GM12875 (cell line): ENCODE measurements around the gene CREB3L2.

Source experiments
- H3K4me3 ChIP-seq: one replicate; pipeline ENCODE4 v1.5.1; 2011; ENCODE audit warnings: low read depth, low read length, control low read depth
- CTCF ChIP-seq: IDR thresholded peaks from 2 replicates; pipeline ENCODE4 v1.5.1; 2011; ENCODE audit warnings: low read depth, mild to moderate bottlenecking, control low read depth, inconsistent platforms, low read length, moderate library complexity, borderline replicate concordance; ENCODE audit not compliant: insufficient read depth

CREB3L2 gene

GRCh38 chr7:137947046-137947445, 54.8 kb downstream of the CREB3L2 start:
- no peak for TF ChIP-seq CTCF

GRCh38 chr7:137946011-137946410, 55.9 kb downstream of the CREB3L2 start:
- H3K4me3 ChIP-seq, result no peak overlapping the region
- no peak for TF ChIP-seq CTCF

More at GRCh38 chr7:137947046-137947445, 54.8 kb downstream of the CREB3L2 start:
- H3K4me3 ChIP-seq, result no peak overlapping the region

- TF ChIP-seq CTCF, result no peak
- no peak overlapping the region for H3K4me3 ChIP-seq
Observed at GRCh38 chr7:137944168-137944567, 57.7 kb downstream of the CREB3L2 start.

- H3K4me3 ChIP-seq, result no peak overlapping the region
- no peak for TF ChIP-seq CTCF
Observed at GRCh38 chr7:137943132-137943551, 58.7 kb downstream of the CREB3L2 start.

GRCh38 chr7:137942484-137943115, 59.3 kb downstream of the CREB3L2 start:
- H3K4me3 ChIP-seq, result no peak overlapping the region
- TF ChIP-seq CTCF, result no peak

GRCh38 chr7:137940656-137941518, 61.0 kb downstream of the CREB3L2 start:
- H3K4me3 ChIP-seq, result no peak overlapping the region
- TF ChIP-seq CTCF, result no peak
